Activated T-cell treated with anti-CD3 and anti-CD28 coated beads for 24 hours (primary cell): ENCODE measurements around the gene TSKU.
"Not testable (repeated sequence)": the region's sequence is repeated elsewhere in the genome, so short reads cannot be mapped to it uniquely, and the experiment has no call there.

Source experiments
- DNase-seq: peaks from one replicate; pipeline ENCODE4 v3.0.0-alpha.2; 2020; ENCODE audit warnings: low read depth

TSKU gene

DNA sequence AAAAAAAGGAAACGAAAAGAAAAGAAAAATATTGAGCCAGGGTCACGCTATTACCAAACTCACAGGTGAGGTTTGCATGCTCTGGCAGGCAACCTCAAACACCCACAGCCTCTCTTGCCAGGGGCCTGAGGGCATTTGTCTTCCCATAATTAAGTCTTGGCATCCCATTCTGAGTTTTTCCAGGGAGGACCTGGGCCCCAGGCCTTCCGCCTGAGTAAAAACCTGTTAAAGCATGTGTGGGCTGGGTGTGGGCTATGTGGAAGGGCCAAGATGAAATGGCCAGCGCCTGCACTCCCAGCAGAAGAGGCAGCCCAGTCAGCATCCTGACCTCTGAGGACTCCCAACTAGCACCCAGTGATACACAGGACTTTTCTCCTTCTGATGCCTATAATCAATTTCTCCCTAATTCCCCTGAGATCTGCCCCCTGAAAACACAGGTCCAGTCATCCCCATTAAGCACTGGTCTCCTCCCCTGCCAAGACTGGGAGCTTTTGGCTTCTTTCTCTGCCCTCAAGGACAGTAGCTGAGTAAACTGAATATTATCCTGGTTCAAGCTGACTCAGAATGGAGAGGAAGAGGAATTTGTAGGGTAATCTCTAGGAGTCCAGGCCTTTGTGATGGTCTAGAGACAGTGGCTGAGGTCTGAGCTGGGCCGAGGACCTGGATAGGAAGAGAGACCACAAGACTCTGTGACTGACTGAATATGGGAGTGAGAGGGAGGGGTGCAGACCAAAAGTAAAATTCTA, 42.0 kb downstream of the TSKU start:
- DNase-seq = no peak

DNA sequence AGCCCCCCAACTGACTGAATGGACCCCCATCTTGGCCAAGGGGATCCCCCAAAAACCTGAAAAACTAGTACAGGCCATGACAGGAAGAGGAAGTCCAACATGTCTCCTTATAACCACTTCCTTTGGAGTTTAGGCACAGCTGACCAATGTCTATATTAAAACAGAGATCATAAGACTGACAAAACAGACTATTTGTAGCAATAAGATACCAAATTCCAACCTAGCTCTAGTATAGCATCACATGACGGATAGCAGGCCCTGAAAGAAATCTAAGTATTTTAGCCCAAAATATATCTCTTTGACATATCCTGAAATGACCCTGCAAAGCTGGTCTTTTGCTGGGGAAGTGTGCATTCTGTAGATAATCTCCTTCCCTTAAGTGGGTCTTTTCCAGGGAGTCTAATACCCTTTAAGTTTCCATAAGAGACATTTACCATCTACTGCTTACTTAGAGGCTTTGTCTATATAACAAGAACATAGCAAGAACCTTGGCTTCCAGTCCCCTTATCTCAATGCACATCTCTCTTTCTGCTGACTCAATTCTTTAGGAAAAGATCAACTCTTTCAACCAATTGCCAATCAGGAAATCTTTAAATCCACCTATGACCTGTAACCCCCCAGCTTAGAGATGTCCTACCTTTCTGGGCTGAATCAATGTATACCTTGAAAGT, 42.7 kb downstream of the TSKU start:
- DNase-seq = no peak

GRCh38 chr11:76826508-76826907, 43.4 kb downstream of the TSKU start:
- DNase-seq = not testable (repeated sequence)

GRCh38 chr11:76827005-76827404, 43.8 kb downstream of the TSKU start:
- DNase-seq = not testable (repeated sequence)

- DNase-seq = no peak
These were observed 47.6 kb downstream of the TSKU start for GRCh38 chr11:76830639-76831327.

DNA sequence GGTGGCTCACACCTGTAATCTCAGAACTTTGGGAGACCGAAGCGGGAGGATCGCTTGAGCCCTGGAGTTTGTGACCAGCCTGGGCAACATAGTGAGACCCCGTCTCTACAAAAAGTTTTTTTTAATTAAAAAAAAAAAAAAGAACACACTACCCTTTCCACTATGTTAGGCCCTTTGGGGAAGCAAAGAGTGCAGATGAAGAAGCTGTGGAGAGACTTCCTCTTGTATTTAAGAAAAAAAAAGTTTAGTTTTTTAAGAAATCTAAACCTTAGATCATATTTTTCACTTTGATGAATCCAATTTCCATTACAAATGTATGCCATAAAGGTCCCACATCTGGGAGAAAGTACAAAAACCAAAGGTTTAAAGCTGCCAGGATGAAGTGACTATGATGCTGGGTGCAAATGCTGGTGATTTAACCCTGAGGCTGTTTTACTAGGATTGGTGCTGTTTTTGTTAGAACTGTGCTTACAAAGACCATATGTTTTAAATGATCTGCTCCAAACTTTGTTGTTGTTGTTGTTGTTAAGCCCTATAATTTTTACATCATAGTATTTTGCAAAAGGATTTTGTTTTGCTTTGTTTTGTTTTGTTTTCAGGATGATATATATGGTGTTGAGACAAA, 48.6 kb downstream of the TSKU start:
- DNase-seq = no peak

- no peak for DNase-seq
These were observed 49.2 kb downstream of the TSKU start for GRCh38 chr11:76832361-76832760.

GRCh38 chr11:76834151-76834550, 51.0 kb downstream of the TSKU start:
- DNase-seq = no peak

DNA sequence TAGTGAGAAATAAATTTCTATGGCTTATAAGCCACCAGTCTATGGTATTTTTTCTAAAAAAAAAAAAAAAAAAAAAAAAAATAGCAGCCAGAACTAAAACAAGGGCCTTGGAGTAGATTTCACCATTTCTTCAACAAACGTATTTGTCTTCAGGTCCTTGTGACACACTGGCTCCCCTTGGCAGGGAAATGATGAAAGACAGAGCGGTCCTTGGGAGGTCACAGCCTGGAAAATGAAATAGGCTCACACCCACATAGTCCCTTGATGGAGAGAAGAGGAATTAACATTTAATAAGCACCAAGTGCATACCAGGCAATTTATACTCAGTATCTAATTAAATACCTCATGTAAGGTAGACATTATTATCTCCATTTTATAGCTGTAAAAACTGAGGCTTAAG, 51.9 kb downstream of the TSKU start:
- DNase-seq = no peak

DNA sequence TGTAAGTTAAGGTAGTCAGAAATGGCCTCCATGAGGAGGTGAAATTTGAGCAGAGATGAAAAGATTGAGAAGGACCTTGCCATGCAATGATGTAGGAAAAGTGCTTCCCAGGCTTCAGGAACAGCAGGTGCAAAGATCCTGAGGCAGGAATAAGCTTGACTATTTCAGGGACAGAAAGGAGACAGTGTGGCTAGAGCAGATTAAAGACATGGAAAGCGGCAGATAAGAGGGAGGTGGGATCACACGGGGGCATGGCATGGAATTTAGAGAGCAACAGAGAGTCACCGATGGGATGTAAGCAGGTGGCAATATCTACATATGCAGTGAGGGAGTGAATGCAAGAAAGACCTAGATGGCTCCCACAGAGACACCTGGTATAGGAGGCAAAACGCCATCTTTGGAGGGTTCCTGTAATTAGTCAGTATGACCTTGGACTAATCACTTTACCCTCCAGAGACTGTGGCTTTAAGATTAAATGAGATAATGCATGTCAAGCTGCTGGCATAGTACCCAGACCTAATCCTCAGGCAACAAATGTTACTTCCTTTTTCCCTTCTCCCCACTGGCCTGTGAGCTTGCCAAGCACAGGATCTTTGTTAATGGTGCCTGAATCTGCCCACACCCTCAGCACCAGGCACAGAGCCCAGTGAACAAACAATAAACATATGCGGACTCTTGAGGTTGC, 52.9 kb downstream of the TSKU start:
- no peak for DNase-seq

DNA sequence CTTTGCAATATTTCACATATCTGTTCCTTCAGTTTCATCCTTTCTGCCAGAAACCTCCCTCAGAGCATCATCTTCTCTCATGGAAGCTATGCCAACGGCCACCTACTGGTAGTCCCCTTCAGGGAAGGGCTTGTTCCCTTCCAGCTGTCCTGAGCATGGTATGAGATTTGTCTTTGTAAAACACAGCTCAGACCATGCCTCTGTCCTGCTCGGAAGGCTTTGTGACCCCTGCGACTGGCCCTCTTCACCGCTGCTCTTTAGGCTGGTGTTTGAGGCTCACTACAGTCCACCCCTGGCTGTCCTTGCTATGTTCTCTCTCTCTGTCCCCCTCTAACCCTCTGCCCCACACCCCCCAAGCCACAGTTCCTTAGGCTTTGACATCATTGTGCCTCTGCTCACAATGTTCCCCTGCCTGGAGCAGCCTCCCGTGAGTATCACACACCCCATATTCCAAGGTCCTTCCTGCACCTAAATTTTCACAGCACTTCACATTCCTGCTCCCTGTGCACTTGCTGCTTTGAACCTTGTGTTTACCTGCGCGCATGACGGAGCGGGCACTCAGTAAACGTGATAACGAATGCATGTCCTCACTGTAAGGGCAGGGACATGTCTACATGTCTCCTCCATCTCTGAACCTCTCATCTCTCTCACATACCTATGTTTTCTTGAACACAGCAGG, 53.6 kb downstream of the TSKU start:
- DNase-seq = no peak

- no peak for DNase-seq
These were observed 54.8 kb downstream of the TSKU start for GRCh38 chr11:76837696-76838677.

DNA sequence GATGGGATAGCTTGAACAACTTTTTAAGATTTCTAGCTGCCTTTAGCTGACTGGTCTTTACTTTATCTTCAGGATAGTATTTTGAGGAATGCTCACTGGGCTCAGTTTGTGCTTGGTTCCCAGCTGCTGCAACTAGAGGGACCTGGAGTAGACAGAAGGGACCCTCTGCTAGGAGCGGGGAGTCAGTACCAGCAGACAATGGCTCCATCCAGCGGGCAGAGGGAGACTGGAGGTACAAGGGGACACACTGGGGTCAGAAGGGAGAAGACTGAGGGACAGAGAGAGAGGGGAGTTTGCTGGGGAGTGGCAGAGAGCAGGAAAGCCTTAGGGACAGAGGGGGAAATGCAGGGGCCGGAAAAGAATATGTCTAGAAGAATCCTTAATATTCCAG, 55.5 kb downstream of the TSKU start:
- DNase-seq = no peak

DNA sequence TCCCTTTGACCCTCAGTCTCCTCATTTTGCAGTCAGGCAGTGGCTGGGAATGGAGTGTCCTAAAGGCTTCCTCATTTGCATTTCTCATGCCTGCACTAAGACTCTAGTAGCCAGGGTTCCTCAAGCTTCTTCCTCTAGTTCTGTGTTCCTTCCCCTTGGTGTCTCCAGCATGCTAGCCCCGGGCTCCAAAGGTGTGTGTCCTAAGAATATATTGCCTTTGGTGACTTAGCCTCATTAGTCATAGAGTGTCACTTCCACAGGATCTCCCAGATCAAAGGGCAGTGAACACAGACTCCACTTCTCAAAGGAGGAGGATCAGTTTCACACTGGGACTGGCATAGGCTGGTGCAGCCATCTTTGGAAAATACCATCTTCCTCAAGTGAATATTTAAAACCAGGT, 56.2 kb downstream of the TSKU start:
- no peak for DNase-seq

DNA sequence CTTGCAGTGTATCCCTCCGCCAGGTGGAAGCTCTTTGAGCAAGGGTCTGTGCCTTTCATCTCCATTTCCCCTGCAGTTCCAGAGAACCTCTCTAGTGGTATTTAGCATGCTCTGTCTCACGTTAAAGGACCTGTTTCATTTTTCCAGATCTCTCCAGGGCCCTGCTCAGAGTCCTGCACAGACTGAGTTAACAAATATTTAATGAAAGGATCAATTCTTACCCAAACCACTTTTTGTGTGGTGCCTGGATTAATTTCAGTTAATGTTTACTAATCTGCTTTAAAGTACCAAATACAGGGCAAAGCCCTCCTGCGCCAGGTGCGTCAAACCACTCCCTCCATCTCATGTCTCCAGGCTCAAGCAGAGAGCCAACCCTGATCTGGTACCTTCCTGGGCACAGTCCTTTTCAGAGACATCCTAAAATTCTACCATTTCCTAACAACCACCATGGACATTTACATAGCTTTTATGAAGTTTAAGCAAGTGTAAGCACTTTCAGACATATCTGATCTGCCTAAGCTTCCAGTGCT, 58.8 kb downstream of the TSKU start:
- DNase-seq = no peak

DNA sequence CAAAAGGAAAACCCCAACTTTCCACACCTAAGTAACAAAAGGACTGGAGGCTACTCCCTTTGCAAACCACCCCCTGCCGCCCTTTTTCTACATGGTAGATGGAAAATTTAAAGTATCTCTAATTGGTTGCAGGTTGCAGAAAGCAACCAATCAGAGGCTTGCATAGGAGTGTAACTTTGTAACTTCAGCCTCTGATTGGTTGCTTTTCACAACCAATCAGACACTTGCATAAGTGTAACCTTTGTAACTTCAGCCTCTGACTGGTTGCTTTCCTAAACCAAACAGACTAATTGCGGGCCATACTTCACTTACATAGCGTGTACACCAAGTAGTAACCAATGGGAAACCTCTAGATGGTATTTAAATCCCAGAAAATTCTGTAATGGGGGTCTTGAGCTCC, 60.8 kb downstream of the TSKU start:
- DNase-seq = no peak

DNA sequence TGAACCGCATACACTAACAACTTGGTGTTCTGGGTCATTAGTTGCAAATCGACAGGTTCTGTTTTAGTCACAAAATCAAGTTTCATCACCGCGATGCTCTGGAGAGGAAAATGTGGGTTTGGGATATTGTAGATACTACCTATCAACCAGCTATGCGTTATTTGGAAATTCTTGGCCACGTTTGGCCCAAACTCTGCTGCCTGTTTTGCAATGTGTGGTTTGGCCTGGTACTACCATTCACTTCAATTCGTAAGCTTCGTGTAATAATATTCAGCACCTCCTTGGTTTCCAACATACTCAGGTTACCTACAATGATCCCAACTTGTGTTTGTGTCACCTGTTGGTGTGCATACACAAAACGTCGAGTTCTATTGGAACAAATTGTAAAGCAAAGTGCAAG, 61.4 kb downstream of the TSKU start:
- DNase-seq = no peak

- DNase-seq = no peak
These were observed 61.9 kb downstream of the TSKU start for GRCh38 chr11:76845069-76845468.

DNA sequence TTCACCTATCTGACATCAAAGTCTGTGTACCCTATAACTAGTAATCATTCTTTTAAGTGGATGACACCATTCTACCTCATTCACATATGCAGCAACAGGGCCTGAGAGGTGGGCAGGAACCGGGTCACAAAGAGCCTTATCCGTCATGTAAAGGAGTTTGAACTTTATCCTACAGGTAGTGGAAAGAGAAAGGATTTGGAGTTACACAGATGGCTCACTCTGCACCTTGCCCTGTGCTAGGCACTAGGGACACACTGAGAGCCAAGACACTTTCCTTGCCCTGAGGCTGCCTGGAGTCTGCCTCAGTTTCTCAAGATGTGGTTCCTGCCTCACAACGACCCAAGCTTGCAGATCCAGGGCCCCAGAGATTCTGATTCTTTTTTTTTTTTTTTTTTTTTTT, 63.3 kb downstream of the TSKU start:
- no peak for DNase-seq
